ENCODE measurements around the gene GRN. TPM values are rescaled to one million over a fixed set of nuclear protein-coding genes. Genes with fewer than 3 reads are reported as not detected.

GRN gene
- total and polyA plus RNA-seq, 7 experiments from 2014 or later, result 49.5 to 374 (median 52.2) TPM

- Mint-ChIP-seq H3K4me3 (no peak overlapping the region), H3K27me3 (peaks cover 7 to 29% (median 16%) of the 10 kb centered on the region in 5 donors), H3K4me1 (peaks cover 0 to 4% (median 3%) of the 10 kb centered on the region in 7 donors), H3K36me3 (no peaks in the 10 kb centered on the region), H3K9me3 (peaks cover 0 to 1% (median 0%) of the 10 kb centered on the region in 11 donors), H3K27ac (no peak overlapping the region)
- intact Hi-C loops (cut with micrococcal nuclease), result no loop called here
- H3K4me3 ChIP-seq (ENCODE audit: low read length), result no peak overlapping the region
- no peaks in the 10 kb centered on the region for H3K36me3 ChIP-seq (ENCODE audit: control insufficient read depth in 2 of 3, insufficient read depth in 3 of 3, low read length in 3 of 3)
- H3K27me3 ChIP-seq (ENCODE audit: control insufficient read depth in 2 of 2, insufficient read depth in 2 of 2, low read length in 2 of 2), result no peaks in the 10 kb centered on the region
- ChIA-PET CTCF (interaction anchor here (0.6 kb wide), 1 partner anchor 68 kb away, joined by 3 read pairs; no protein-coding TSS in a partner anchor), POLR2A (no interaction called here)
- no peak overlapping the region for H3K27ac ChIP-seq (ENCODE audit: low read depth, low read length)
- no peaks in the 10 kb centered on the region for H3K4me1 ChIP-seq (ENCODE audit: control insufficient read depth in 2 of 2, insufficient read depth in 2 of 2, low read length in 2 of 2)
- DNase-seq (no peak), ATAC-seq (no peak)
- H3K9me3 ChIP-seq (ENCODE audit: control insufficient read depth in 2 of 3, low read length in 3 of 3), result no peaks in the 10 kb centered on the region
These were observed 29.4 kb downstream of the GRN start for GRCh38 chr17:44374306-44375195.

GRCh38 chr17:44375196-44376017 is 30.3 kb downstream of the GRN start:
- no peaks in the 10 kb centered on the region for H3K36me3 ChIP-seq (ENCODE audit: control insufficient read depth in 2 of 3, insufficient read depth in 3 of 3, low read length in 3 of 3)
- no peak overlapping the region for H3K27ac Mint-ChIP-seq
- H3K36me3 Mint-ChIP-seq, result no peaks in the 10 kb centered on the region
- no peaks in the 10 kb centered on the region for H3K9me3 ChIP-seq (ENCODE audit: control insufficient read depth in 2 of 3, low read length in 3 of 3)
- DNase-seq (no peak), ATAC-seq (no peak)
- no peaks in the 10 kb centered on the region for H3K4me1 ChIP-seq (ENCODE audit: control insufficient read depth in 2 of 2, insufficient read depth in 2 of 2, low read length in 2 of 2)
- H3K27me3 ChIP-seq (ENCODE audit: control insufficient read depth in 2 of 2, insufficient read depth in 2 of 2, low read length in 2 of 2), result no peaks in the 10 kb centered on the region
- H3K4me1 Mint-ChIP-seq, result peaks cover 0 to 1% (median 0%) of the 10 kb centered on the region in 7 donors
- ChIA-PET POLR2A (no interaction called here), CTCF (no interaction called here)
- no peak overlapping the region for H3K4me3 Mint-ChIP-seq
- H3K9me3 Mint-ChIP-seq, result peaks cover 0 to 1% (median 0%) of the 10 kb centered on the region in 11 donors
- no peak overlapping the region for H3K4me3 ChIP-seq (ENCODE audit: low read length)
- peaks cover 7 to 26% (median 12%) of the 10 kb centered on the region in 5 donors for H3K27me3 Mint-ChIP-seq
- intact Hi-C loops (cut with micrococcal nuclease), result no loop called here
- no peak overlapping the region for H3K27ac ChIP-seq (ENCODE audit: low read depth, low read length)

- ChIA-PET POLR2A (no interaction called here), CTCF (no interaction called here)
- H3K9me3 Mint-ChIP-seq, result peaks cover 0 to 1% (median 0%) of the 10 kb centered on the region in 11 donors
These were observed 31.0 kb downstream of the GRN start for GRCh38 chr17:44376124-44376523.

GRCh38 chr17:44376779-44377178 is 31.7 kb downstream of the GRN start:
- no peak overlapping the region for H3K4me3 Mint-ChIP-seq
- ChIA-PET CTCF (no interaction called here), POLR2A (no interaction called here)

More at GRCh38 chr17:44376124-44376523, 31.0 kb downstream of the GRN start:
- DNase-seq, result no peak
- Mint-ChIP-seq H3K4me3 (no peak overlapping the region), H3K27ac (no peak overlapping the region), H3K27me3 (peaks cover 7 to 25% (median 10%) of the 10 kb centered on the region in 5 donors), H3K36me3 (no peaks in the 10 kb centered on the region), H3K4me1 (peaks cover 0 to 1% (median 0%) of the 10 kb centered on the region in 7 donors)
- Histone ChIP-seq H3K27ac (ENCODE audit: low read depth, low read length) (no peak overlapping the region), H3K27me3 (ENCODE audit: control insufficient read depth in 2 of 2, insufficient read depth in 2 of 2, low read length in 2 of 2) (no peaks in the 10 kb centered on the region), H3K36me3 (ENCODE audit: control insufficient read depth in 2 of 3, insufficient read depth in 3 of 3, low read length in 3 of 3) (no peaks in the 10 kb centered on the region), H3K9me3 (ENCODE audit: control insufficient read depth in 2 of 3, low read length in 3 of 3) (no peaks in the 10 kb centered on the region), H3K4me3 (ENCODE audit: low read length) (no peak overlapping the region), H3K4me1 (ENCODE audit: control insufficient read depth in 2 of 2, insufficient read depth in 2 of 2, low read length in 2 of 2) (no peaks in the 10 kb centered on the region)
- no peak for ATAC-seq
- intact Hi-C loops (cut with micrococcal nuclease), result no loop called here

GRCh38 chr17:44378171-44378705 is 33.1 kb downstream of the GRN start:
- intact Hi-C loops (cut with micrococcal nuclease), result no loop called here
- POLR2A ChIA-PET, result no interaction called here
- Histone ChIP-seq H3K4me1 (ENCODE audit: control insufficient read depth in 2 of 2, insufficient read depth in 2 of 2, low read length in 2 of 2) (no peaks in the 10 kb centered on the region), H3K4me3 (ENCODE audit: low read length) (no peak overlapping the region), H3K27me3 (ENCODE audit: control insufficient read depth in 2 of 2, insufficient read depth in 2 of 2, low read length in 2 of 2) (no peaks in the 10 kb centered on the region), H3K27ac (ENCODE audit: low read depth, low read length) (no peak overlapping the region), H3K36me3 (ENCODE audit: control insufficient read depth in 2 of 3, insufficient read depth in 3 of 3, low read length in 3 of 3) (no peaks in the 10 kb centered on the region), H3K9me3 (ENCODE audit: control insufficient read depth in 2 of 3, low read length in 3 of 3) (no peaks in the 10 kb centered on the region)
- Mint-ChIP-seq H3K4me1 (peaks cover 0 to 4% (median 0%) of the 10 kb centered on the region in 7 donors), H3K4me3 (no peak overlapping the region), H3K36me3 (no peaks in the 10 kb centered on the region), H3K27me3 (peaks cover 0 to 19% (median 5%) of the 10 kb centered on the region in 5 donors), H3K27ac (no peak overlapping the region), H3K9me3 (no peaks in the 10 kb centered on the region)
- CTCF ChIA-PET, result interaction anchor here (0.7 kb wide), 1 partner anchor 17 kb away, joined by 3 read pairs; no protein-coding TSS in a partner anchor
- DNase-seq, result no peak
- no peak for ATAC-seq

More at GRCh38 chr17:44376779-44377178, 31.7 kb downstream of the GRN start:
- H3K9me3 Mint-ChIP-seq, result peaks cover 0 to 1% (median 0%) of the 10 kb centered on the region in 11 donors
- no peaks in the 10 kb centered on the region for H3K36me3 Mint-ChIP-seq
- Histone ChIP-seq H3K36me3 (ENCODE audit: control insufficient read depth in 2 of 3, insufficient read depth in 3 of 3, low read length in 3 of 3) (no peaks in the 10 kb centered on the region), H3K9me3 (ENCODE audit: control insufficient read depth in 2 of 3, low read length in 3 of 3) (no peaks in the 10 kb centered on the region), H3K27me3 (ENCODE audit: control insufficient read depth in 2 of 2, insufficient read depth in 2 of 2, low read length in 2 of 2) (no peaks in the 10 kb centered on the region), H3K4me1 (ENCODE audit: control insufficient read depth in 2 of 2, insufficient read depth in 2 of 2, low read length in 2 of 2) (no peaks in the 10 kb centered on the region), H3K4me3 (ENCODE audit: low read length) (no peak overlapping the region), H3K27ac (ENCODE audit: low read depth, low read length) (no peak overlapping the region)
- H3K27ac Mint-ChIP-seq, result no peak overlapping the region
- intact Hi-C loops (cut with micrococcal nuclease), result no loop called here
- DNase-seq (no peak), ATAC-seq (no peak)
- H3K27me3 Mint-ChIP-seq, result peaks cover 3 to 19% (median 9%) of the 10 kb centered on the region in 5 donors
- H3K4me1 Mint-ChIP-seq, result peaks cover 0 to 1% (median 0%) of the 10 kb centered on the region in 7 donors

DNA sequence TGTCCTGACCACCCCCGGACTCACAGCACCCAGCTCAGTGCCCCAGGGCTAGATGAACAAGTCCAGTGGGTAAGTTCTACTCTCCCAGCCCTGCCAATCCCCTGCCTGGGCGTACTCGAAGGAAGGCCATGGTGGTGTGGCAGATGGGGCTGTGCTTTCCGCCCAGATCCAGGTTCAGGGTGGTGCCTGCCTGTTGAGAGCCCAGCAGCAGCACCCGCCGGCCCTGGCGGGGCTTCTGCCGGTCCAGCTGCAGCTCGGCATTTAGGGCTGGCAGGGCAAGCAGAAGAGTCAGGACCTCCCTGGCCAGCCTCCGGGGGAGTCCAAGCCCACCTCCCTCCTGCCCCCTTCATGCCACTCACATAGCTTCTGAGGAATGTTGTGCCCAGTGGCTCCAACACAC is 34.8 kb downstream of the GRN start:
- intact Hi-C loops (cut with micrococcal nuclease), result no loop called here
- Mint-ChIP-seq H3K4me1 (peaks cover 0 to 6% (median 0%) of the 10 kb centered on the region in 7 donors), H3K4me3 (no peak overlapping the region), H3K36me3 (no peaks in the 10 kb centered on the region), H3K27me3 (peaks cover 0 to 19% (median 5%) of the 10 kb centered on the region in 5 donors), H3K27ac (no peak overlapping the region), H3K9me3 (no peaks in the 10 kb centered on the region)
- no peaks in the 10 kb centered on the region for H3K4me1 ChIP-seq (ENCODE audit: control insufficient read depth in 2 of 2, insufficient read depth in 2 of 2, low read length in 2 of 2)
- ATAC-seq, result no peak
- H3K4me3 ChIP-seq (ENCODE audit: low read length), result no peak overlapping the region
- no peak for DNase-seq
- no peak overlapping the region for H3K27ac ChIP-seq (ENCODE audit: low read depth, low read length)
- H3K27me3 ChIP-seq (ENCODE audit: control insufficient read depth in 2 of 2, insufficient read depth in 2 of 2, low read length in 2 of 2), result no peaks in the 10 kb centered on the region
- H3K36me3 ChIP-seq (ENCODE audit: control insufficient read depth in 2 of 3, insufficient read depth in 3 of 3, low read length in 3 of 3), result no peaks in the 10 kb centered on the region
- CTCF ChIA-PET, result interaction anchor here (0.8 kb wide), 1 partner anchor 9 kb away, joined by 3 read pairs; no protein-coding TSS in a partner anchor
- POLR2A ChIA-PET, result interaction anchor here (0.6 to 1.4 kb wide), 2 partner anchors 10 to 252 kb away, joined by 3 to 4 read pairs; partner anchors contain the start of gene ITGA2B
- H3K9me3 ChIP-seq (ENCODE audit: control insufficient read depth in 2 of 3, low read length in 3 of 3), result no peaks in the 10 kb centered on the region

All from naive thymus-derived CD4-positive, alpha-beta T cell (primary cell).